SK-N-SH treated with all-trans-retinoic acid at 6 μM for 48 hours (cell line): Measurements from ENCODE around the gene SF3B3.

Experiments used
- ATAC-seq: fragments of 200-7000 bp; cut with Tn5 transposase; 3 replicates; pipeline ENCODE4 v1.9.1; 2020; ENCODE audit warnings: mild to moderate bottlenecking, moderate library complexity
- ARNTL ChIP-seq: fragments of 450-650 bp; formaldehyde crosslinking; IDR thresholded peaks from 2 replicates; pipeline ENCODE4 v1.5.0; 2020; ENCODE audit warnings: low read depth, mild to moderate bottlenecking, moderate library complexity, borderline replicate concordance
- BACH2 ChIP-seq: fragments of 250-450 bp; sonication (Bioruptor Pico); IDR thresholded peaks from 2 replicates; pipeline ENCODE4 v1.9.0; 2021; ENCODE audit warnings: mild to moderate bottlenecking, borderline replicate concordance
- CSDC2 ChIP-seq: fragments of 250-450 bp; sonication (Bioruptor Pico); IDR thresholded peaks from 2 replicates; pipeline ENCODE4 v1.5.0; 2020; ENCODE audit warnings: mild to moderate bottlenecking, moderate library complexity
- ESRRG ChIP-seq: fragments of 250-450 bp; sonication (Bioruptor Pico); IDR thresholded peaks from 2 replicates; pipeline ENCODE4 v1.6.1; 2021; ENCODE audit warnings: mild to moderate bottlenecking
- ISL1 ChIP-seq: fragments of 250-450 bp; sonication (Bioruptor Pico); IDR thresholded peaks from 2 replicates; pipeline ENCODE4 v2.1.2; 2022; ENCODE audit warnings: mild to moderate bottlenecking, moderate library complexity
- OSR1 ChIP-seq: fragments of 250-450 bp; sonication (Bioruptor Pico); IDR thresholded peaks from 2 replicates; pipeline ENCODE4 v1.8.0; 2022; ENCODE audit warnings: moderate library complexity, mild to moderate bottlenecking, inconsistent platforms
- POU6F1 ChIP-seq: fragments of 250-450 bp; sonication (Bioruptor Pico); IDR thresholded peaks from 2 replicates; pipeline ENCODE4 v1.8.0; 2021; ENCODE audit warnings: low read depth, mild to moderate bottlenecking, moderate library complexity, borderline replicate concordance
- PPARA ChIP-seq: fragments of 250-450 bp; sonication (Bioruptor Pico); IDR thresholded peaks from 2 replicates; pipeline ENCODE4 v1.5.0; 2020; ENCODE audit warnings: mild to moderate bottlenecking, borderline replicate concordance
- RARB ChIP-seq: fragments of 250-450 bp; sonication (Bioruptor Pico); IDR thresholded peaks from 2 replicates; pipeline ENCODE4 v1.8.0; 2021; ENCODE audit warnings: mild to moderate bottlenecking, moderate library complexity
- SNAI2 ChIP-seq: fragments of 250-450 bp; sonication (Bioruptor Pico); IDR thresholded peaks from 2 replicates; pipeline ENCODE4 v1.5.0; 2020; ENCODE audit warnings: mild to moderate bottlenecking, moderate library complexity
- TCF4 ChIP-seq: fragments of 250-450 bp; sonication (Bioruptor Pico); IDR thresholded peaks from 2 replicates; pipeline ENCODE4 v1.8.0; 2021; ENCODE audit warnings: mild to moderate bottlenecking, moderate library complexity, borderline replicate concordance
- TOX ChIP-seq: fragments of 250-450 bp; sonication (Bioruptor Pico); IDR thresholded peaks from 2 replicates; pipeline ENCODE4 v1.8.0; 2021; ENCODE audit warnings: mild to moderate bottlenecking, moderate library complexity, borderline replicate concordance
- TSHZ2 ChIP-seq: fragments of 250-450 bp; sonication (Bioruptor Pico); IDR thresholded peaks from 2 replicates; pipeline ENCODE4 v1.5.0; 2020; ENCODE audit warnings: mild to moderate bottlenecking, moderate library complexity
- ZFP3 ChIP-seq: fragments of 250-450 bp; sonication (Bioruptor Pico); IDR thresholded peaks from 2 replicates; pipeline ENCODE4 v1.5.0; 2020; ENCODE audit warnings: mild to moderate bottlenecking, moderate library complexity
- ZFP30 ChIP-seq: fragments of 450-650 bp; formaldehyde crosslinking; IDR thresholded peaks from 2 replicates; pipeline ENCODE4 v1.5.0; 2022; ENCODE audit warnings: mild to moderate bottlenecking, moderate library complexity
- ZNF565 ChIP-seq: fragments of 450-650 bp; formaldehyde crosslinking; conservative IDR thresholded peaks from 2 replicates; pipeline ENCODE4 v1.5.0; 2020; ENCODE audit warnings: low read depth, mild to moderate bottlenecking, moderate library complexity
- ZNF70 ChIP-seq: fragments of 450-650 bp; formaldehyde crosslinking; IDR thresholded peaks from 2 replicates; pipeline ENCODE4 v1.5.0; 2020; ENCODE audit warnings: mild to moderate bottlenecking, moderate library complexity
- TF ChIP-seq, protein P1 (sequence below): fragments of 250-450 bp; sonication (Bioruptor Pico); IDR thresholded peaks from 2 replicates; pipeline ENCODE4 v1.5.1; 2021; ENCODE audit warnings: mild to moderate bottlenecking, moderate library complexity
- TF ChIP-seq, protein P2 (sequence below): fragments of 250-450 bp; sonication (Bioruptor Pico); IDR thresholded peaks from 2 replicates; pipeline ENCODE4 v1.5.1; 2020; ENCODE audit warnings: low read depth, mild to moderate bottlenecking, moderate library complexity
- TF ChIP-seq, protein P3 (sequence below): fragments of 250-450 bp; sonication (Bioruptor Pico); IDR thresholded peaks from 2 replicates; pipeline ENCODE4 v1.8.0; 2020; ENCODE audit warnings: mild to moderate bottlenecking, moderate library complexity, borderline replicate concordance

The SF3B3 gene

DNA sequence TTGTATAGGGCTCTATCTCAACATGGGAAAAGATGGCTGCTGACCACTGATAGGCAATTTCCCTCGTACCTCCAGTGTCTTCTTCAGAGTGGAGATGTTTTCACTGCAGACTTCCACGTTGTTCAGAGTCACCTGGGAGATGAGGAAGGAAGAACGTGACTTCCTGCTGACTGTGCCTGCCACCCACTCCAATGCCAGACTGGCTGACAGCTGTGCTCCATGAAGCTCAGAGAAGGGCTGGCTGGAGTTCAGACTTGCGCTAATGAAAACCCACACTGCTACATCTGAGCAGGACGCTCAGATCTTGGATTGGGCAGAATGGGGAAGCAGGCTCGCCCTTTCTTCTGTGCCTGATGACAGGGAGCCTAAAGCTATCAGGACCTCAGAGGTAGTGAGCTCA, 33.4 kb upstream of the SF3B3 start:
- ATAC-seq = no peak

DNA sequence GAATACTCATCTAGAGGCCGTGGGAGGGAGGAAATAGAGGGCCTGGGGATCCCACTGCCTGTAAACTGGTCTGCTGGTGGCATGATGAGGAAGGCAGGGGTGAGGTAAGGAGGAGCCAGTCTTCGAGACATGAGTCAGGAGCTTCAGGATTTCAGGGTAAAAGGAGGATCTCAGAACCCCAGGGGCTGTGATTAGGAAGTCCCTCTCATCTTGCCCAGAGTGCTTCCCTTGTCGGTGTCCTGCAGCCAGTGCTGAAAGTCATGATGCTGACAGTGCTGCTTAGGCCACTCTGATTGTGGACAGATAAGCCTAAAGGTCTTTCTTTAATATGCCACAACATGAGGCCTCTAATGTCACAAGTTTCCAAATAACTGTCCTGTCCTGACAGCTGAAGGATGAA, 29.8 kb upstream of the SF3B3 start:
- ATAC-seq = no peak
- TF ChIP-seq ESRRG (CRISPR knock-in tag) = no peak
- no peak for TF ChIP-seq RARB (CRISPR knock-in tag)
- no peak for TF ChIP-seq TCF4 (CRISPR knock-in tag)
- TF ChIP-seq ISL1 (CRISPR knock-in tag) = no peak
- TF ChIP-seq TOX (CRISPR knock-in tag) = no peak
- TF ChIP-seq, protein P1, sequence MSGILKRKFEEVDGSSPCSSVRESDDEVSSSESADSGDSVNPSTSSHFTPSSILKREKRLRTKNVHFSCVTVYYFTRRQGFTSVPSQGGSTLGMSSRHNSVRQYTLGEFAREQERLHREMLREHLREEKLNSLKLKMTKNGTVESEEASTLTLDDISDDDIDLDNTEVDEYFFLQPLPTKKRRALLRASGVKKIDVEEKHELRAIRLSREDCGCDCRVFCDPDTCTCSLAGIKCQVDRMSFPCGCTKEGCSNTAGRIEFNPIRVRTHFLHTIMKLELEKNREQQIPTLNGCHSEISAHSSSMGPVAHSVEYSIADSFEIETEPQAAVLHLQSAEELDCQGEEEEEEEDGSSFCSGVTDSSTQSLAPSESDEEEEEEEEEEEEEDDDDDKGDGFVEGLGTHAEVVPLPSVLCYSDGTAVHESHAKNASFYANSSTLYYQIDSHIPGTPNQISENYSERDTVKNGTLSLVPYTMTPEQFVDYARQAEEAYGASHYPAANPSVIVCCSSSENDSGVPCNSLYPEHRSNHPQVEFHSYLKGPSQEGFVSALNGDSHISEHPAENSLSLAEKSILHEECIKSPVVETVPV (CRISPR knock-in tag) = no peak
- no peak for TF ChIP-seq CSDC2 (CRISPR knock-in tag)
- TF ChIP-seq ZNF70 (CRISPR knock-in tag) = no peak
- no peak for TF ChIP-seq ARNTL (CRISPR knock-in tag)
- no peak for TF ChIP-seq TSHZ2 (CRISPR knock-in tag)
- TF ChIP-seq SNAI2 = no peak

More for the DNA sequence above, 33.4 kb upstream of the SF3B3 start:
- TF ChIP-seq BACH2 (CRISPR knock-in tag) = no peak
- TF ChIP-seq PPARA (CRISPR knock-in tag) = no peak
- no peak for TF ChIP-seq RARB (CRISPR knock-in tag)
- TF ChIP-seq TSHZ2 (CRISPR knock-in tag) = no peak
- TF ChIP-seq, protein P2, sequence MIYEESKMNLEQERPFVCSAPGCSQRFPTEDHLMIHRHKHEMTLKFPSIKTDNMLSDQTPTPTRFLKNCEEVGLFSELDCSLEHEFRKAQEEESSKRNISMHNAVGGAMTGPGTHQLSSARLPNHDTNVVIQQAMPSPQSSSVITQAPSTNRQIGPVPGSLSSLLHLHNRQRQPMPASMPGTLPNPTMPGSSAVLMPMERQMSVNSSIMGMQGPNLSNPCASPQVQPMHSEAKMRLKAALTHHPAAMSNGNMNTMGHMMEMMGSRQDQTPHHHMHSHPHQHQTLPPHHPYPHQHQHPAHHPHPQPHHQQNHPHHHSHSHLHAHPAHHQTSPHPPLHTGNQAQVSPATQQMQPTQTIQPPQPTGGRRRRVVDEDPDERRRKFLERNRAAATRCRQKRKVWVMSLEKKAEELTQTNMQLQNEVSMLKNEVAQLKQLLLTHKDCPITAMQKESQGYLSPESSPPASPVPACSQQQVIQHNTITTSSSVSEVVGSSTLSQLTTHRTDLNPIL (CRISPR knock-in tag) = no peak
- TF ChIP-seq OSR1 = no peak
- TF ChIP-seq POU6F1 (CRISPR knock-in tag) = no peak
- no peak for TF ChIP-seq ZFP30 (CRISPR knock-in tag)
- TF ChIP-seq, protein P3, sequence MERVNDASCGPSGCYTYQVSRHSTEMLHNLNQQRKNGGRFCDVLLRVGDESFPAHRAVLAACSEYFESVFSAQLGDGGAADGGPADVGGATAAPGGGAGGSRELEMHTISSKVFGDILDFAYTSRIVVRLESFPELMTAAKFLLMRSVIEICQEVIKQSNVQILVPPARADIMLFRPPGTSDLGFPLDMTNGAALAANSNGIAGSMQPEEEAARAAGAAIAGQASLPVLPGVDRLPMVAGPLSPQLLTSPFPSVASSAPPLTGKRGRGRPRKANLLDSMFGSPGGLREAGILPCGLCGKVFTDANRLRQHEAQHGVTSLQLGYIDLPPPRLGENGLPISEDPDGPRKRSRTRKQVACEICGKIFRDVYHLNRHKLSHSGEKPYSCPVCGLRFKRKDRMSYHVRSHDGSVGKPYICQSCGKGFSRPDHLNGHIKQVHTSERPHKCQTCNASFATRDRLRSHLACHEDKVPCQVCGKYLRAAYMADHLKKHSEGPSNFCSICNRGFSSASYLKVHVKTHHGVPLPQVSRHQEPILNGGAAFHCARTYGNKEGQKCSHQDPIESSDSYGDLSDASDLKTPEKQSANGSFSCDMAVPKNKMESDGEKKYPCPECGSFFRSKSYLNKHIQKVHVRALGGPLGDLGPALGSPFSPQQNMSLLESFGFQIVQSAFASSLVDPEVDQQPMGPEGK (CRISPR knock-in tag) = no peak
- TF ChIP-seq ISL1 (CRISPR knock-in tag) = no peak
- no peak for TF ChIP-seq TCF4 (CRISPR knock-in tag)
- no peak for TF ChIP-seq ZNF565 (CRISPR knock-in tag)
- TF ChIP-seq, protein P1 (CRISPR knock-in tag) = no peak
- TF ChIP-seq ZFP3 (CRISPR knock-in tag) = no peak
- TF ChIP-seq ZNF70 (CRISPR knock-in tag) = no peak
